ENCODE measurements around the gene TLCD5. TPM values are rescaled to one million over a fixed set of nuclear protein-coding genes. Genes with fewer than 3 reads are reported as not detected.

The TLCD5 gene
- total and polyA plus RNA-seq, 2 donors (not counting 1 experiment from before 2014, with no cell fraction given): 13.2 to 17.0 TPM

DNA sequence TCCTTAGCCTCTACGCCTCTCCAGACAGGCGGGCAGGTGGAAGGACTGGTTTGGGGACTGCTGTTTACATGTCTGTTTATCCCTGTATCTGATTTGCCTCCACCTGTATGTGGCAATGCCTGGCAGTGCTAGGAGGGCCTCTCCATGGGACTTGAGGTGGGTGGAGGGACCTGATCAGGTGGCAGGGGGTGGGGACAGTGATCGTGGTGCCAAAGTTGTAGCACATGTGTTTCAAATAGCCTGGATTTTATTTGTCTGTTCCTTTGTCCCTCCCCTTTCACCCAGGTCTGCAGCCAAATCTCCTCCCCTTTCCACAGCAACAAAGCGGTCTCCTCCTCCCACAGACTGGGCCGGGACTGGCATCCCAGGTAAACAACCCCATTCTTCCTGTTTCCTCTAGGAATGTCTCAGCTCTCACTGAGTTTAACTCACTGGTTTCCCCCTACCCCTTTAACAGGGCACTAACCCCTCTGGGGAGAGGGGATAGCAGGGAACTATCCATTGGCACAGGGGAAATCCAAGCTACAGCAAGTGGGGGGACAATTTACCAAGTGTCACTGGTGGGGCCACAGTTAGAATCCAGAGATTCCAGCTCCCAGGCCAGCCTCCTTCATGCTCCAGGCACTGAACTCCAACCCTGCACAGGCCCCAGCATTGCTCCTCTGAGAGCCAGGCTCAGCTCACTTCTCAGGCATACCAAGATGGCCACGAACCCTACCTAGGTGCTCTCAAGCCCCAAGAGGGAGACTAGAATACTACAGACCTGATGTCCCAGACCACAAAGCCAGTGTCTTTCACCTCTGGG is 22.9 kb upstream of the TLCD5 start:
- Histone ChIP-seq H3K79me2 (ENCODE audit: control insufficient read depth, insufficient read depth, low read length) (no peaks in the 10 kb centered on the region), H3K4me3 (replicated peaks in 1 of 4; ENCODE audit: control extremely low read depth in 1 of 4, insufficient read depth in 1 of 4, low read depth in 3 of 4, low read length in 4 of 4) (no peak overlapping the region), H3K9me3 (ENCODE audit: control insufficient read depth, insufficient read depth, low read depth, low read length) (no peaks in the 10 kb centered on the region), H3K4me2 (ENCODE audit: extremely low read depth, insufficient read depth, low read length) (no peak overlapping the region), H3K36me3 (ENCODE audit: control insufficient read depth, insufficient read depth, low read length) (no peaks in the 10 kb centered on the region), H3K4me1 (ENCODE audit: control insufficient read depth, extremely low read depth, insufficient read depth, low read length) (peaks cover 10% of the 10 kb centered on the region), H3K27me3 (ENCODE audit: control insufficient read depth, insufficient read depth, low read length) (peaks cover 6% of the 10 kb centered on the region), H3K27ac (ENCODE audit: insufficient read depth, low read length) (no peak overlapping the region), H2AFZ (ENCODE audit: low read length) (no peak overlapping the region), H4K20me1 (ENCODE audit: control insufficient read depth, extremely low read depth, insufficient read depth, low read length) (no peaks in the 10 kb centered on the region), H3K9ac (ENCODE audit: insufficient read depth, low read length) (no peak overlapping the region)
- DNase-seq (ENCODE audit: low read depth in 2 of 2): no peak
- TF ChIP-seq, protein P1, sequence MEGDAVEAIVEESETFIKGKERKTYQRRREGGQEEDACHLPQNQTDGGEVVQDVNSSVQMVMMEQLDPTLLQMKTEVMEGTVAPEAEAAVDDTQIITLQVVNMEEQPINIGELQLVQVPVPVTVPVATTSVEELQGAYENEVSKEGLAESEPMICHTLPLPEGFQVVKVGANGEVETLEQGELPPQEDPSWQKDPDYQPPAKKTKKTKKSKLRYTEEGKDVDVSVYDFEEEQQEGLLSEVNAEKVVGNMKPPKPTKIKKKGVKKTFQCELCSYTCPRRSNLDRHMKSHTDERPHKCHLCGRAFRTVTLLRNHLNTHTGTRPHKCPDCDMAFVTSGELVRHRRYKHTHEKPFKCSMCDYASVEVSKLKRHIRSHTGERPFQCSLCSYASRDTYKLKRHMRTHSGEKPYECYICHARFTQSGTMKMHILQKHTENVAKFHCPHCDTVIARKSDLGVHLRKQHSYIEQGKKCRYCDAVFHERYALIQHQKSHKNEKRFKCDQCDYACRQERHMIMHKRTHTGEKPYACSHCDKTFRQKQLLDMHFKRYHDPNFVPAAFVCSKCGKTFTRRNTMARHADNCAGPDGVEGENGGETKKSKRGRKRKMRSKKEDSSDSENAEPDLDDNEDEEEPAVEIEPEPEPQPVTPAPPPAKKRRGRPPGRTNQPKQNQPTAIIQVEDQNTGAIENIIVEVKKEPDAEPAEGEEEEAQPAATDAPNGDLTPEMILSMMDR (conservative IDR thresholded peaks at IDR 0.05 in 1 of 2, IDR thresholded peaks at IDR 0.05 in 1 of 2; ENCODE audit: low read depth in 1 of 2, low read length in 2 of 2): no peak
- no peak for TF ChIP-seq EZH2 (IDR thresholded peaks at IDR 0.05; ENCODE audit: low read length, missing control alignments)

DNA sequence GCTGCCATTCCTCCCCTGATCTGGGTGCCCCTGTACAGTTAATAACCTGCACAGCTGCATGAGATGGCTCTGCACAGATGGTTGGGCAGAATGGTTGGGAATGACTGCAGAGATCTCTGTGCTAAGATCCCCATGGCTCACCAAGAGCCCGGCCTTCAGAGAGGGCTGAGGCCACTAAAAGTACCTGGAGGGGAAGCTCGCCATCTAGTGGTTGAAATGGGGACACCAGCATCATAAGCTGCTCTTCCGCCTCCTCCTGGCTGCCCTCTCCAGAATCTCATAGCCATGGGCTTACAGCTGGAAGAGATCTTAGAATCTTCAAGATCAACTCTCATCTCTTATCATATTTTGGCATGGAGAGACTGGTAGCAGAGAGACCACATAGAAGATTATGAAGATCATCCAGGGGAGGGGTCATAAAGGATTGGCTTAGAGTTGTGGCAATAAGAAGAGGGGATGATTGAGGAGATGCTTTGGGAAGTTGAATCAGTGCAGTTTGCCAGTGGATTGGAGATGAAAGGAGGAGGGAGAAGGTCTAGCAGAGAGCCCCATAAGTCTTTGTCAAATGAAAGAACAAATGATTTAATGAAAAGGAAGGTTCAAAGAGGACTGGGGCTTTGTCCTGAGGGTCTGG is 22.0 kb upstream of the TLCD5 start:
- no peak overlapping the region for H3K4me2 ChIP-seq (ENCODE audit: extremely low read depth, insufficient read depth, low read length)
- H3K79me2 ChIP-seq (ENCODE audit: control insufficient read depth, insufficient read depth, low read length): no peaks in the 10 kb centered on the region
- no peaks in the 10 kb centered on the region for H3K9me3 ChIP-seq (ENCODE audit: control insufficient read depth, insufficient read depth, low read depth, low read length)
- H3K4me1 ChIP-seq (ENCODE audit: control insufficient read depth, extremely low read depth, insufficient read depth, low read length): peaks cover 11% of the 10 kb centered on the region
- H2AFZ ChIP-seq (ENCODE audit: low read length): no peak overlapping the region
- peaks cover 4% of the 10 kb centered on the region for H3K27me3 ChIP-seq (ENCODE audit: control insufficient read depth, insufficient read depth, low read length)
- no peaks in the 10 kb centered on the region for H4K20me1 ChIP-seq (ENCODE audit: control insufficient read depth, extremely low read depth, insufficient read depth, low read length)
- TF ChIP-seq, protein P1 (conservative IDR thresholded peaks at IDR 0.05 in 1 of 2, IDR thresholded peaks at IDR 0.05 in 1 of 2; ENCODE audit: low read depth in 1 of 2, low read length in 2 of 2): peak; percentile 87 to 94
- TF ChIP-seq EZH2 (IDR thresholded peaks at IDR 0.05; ENCODE audit: low read length, missing control alignments): no peak
- H3K36me3 ChIP-seq (ENCODE audit: control insufficient read depth, insufficient read depth, low read length): no peaks in the 10 kb centered on the region
- DNase-seq (ENCODE audit: low read depth in 2 of 2): peak; percentile 59 to 71
- H3K9ac ChIP-seq (ENCODE audit: insufficient read depth, low read length): no peak overlapping the region
- no peak overlapping the region for H3K27ac ChIP-seq (ENCODE audit: insufficient read depth, low read length)
- H3K4me3 ChIP-seq (replicated peaks in 1 of 4; ENCODE audit: control extremely low read depth in 1 of 4, insufficient read depth in 1 of 4, low read depth in 3 of 4, low read length in 4 of 4): no peak overlapping the region

DNA sequence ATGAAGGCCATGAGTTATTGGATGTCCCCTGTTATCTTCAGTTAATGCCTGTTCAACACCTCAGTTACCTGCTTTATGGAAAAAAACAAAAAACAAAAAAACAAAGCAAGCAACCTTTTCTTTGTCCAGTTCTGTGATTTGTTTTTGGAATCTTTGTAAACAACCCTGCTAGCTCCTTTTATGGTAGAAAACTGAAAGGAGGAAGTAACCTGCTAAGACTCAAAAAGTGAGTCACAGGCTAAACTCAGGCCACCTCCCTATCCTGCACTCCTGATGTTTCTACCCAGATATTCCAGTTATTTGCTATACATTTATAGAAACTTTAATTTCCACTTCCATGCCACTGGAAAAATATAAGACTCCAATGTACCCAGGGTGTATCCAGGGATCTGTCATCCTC is 20.6 kb upstream of the TLCD5 start:
- Histone ChIP-seq H3K27ac (ENCODE audit: insufficient read depth, low read length) (no peak overlapping the region), H3K4me3 (replicated peaks in 1 of 4; ENCODE audit: control extremely low read depth in 1 of 4, insufficient read depth in 1 of 4, low read depth in 3 of 4, low read length in 4 of 4) (no peak overlapping the region), H2AFZ (ENCODE audit: low read length) (no peak overlapping the region), H3K27me3 (ENCODE audit: control insufficient read depth, insufficient read depth, low read length) (peaks cover 4% of the 10 kb centered on the region), H3K4me2 (ENCODE audit: extremely low read depth, insufficient read depth, low read length) (no peak overlapping the region), H3K9me3 (ENCODE audit: control insufficient read depth, insufficient read depth, low read depth, low read length) (no peaks in the 10 kb centered on the region), H3K36me3 (ENCODE audit: control insufficient read depth, insufficient read depth, low read length) (no peaks in the 10 kb centered on the region), H4K20me1 (ENCODE audit: control insufficient read depth, extremely low read depth, insufficient read depth, low read length) (no peaks in the 10 kb centered on the region), H3K9ac (ENCODE audit: insufficient read depth, low read length) (no peak overlapping the region), H3K4me1 (ENCODE audit: control insufficient read depth, extremely low read depth, insufficient read depth, low read length) (peaks cover 11% of the 10 kb centered on the region), H3K79me2 (ENCODE audit: control insufficient read depth, insufficient read depth, low read length) (no peaks in the 10 kb centered on the region)
- TF ChIP-seq, protein P1 (conservative IDR thresholded peaks at IDR 0.05 in 1 of 2, IDR thresholded peaks at IDR 0.05 in 1 of 2; ENCODE audit: low read depth in 1 of 2, low read length in 2 of 2): no peak
- TF ChIP-seq EZH2 (IDR thresholded peaks at IDR 0.05; ENCODE audit: low read length, missing control alignments): no peak
- DNase-seq (ENCODE audit: low read depth in 2 of 2): peak in 1 of 2 donors; percentile 57
